Activated T-helper 1 cell treated with anti-CD3 and anti-CD28 coated beads, Interleukin-2, amount 50 U/mL, for 16 hours (primary cell): ENCODE measurements around the gene STYK1.

Experiments used
- DNase-seq, 2 donors: peaks; one replicate each; pipeline ENCODE4 v3.0.0-alpha.2; 2020; ENCODE audit warnings: low read depth in 1 of 2, low spot score in 1 of 2

STYK1 gene

GRCh38 chr12:10571141-10571540, 102.7 kb downstream of the STYK1 start:
- DNase-seq = no peak
